ENCODE data around the gene ELMO1. TPM values are rescaled to one million over a fixed set of nuclear protein-coding genes. Genes with fewer than 3 reads are reported as not detected.

ELMO1 gene
- total RNA-seq, 1 donor from 2014 or later, result 66.1 TPM

- Mint-ChIP-seq H3K4me1 (ENCODE audit: low read depth) (peaks cover 54% of the 10 kb centered on the region), H3K36me3 (ENCODE audit: insufficient read depth) (peaks cover 12% of the 10 kb centered on the region), H3K27ac (no peak overlapping the region), H3K27me3 (no peaks in the 10 kb centered on the region), H3K9me3 (ENCODE audit: low read depth) (peaks cover 5% of the 10 kb centered on the region), H3K4me3 (ENCODE audit: low read depth) (no peak overlapping the region)
- TF ChIP-seq CTCF (IDR thresholded peaks at IDR 0.05; ENCODE audit: unreplicated experiment), result no peak
- DNase-seq (ENCODE audit: low spot score, unreplicated experiment), result no peak
These were observed 98.6 kb downstream of the ELMO1 start for GRCh38 chr7:37349979-37350590.

GRCh38 chr7:37348982-37349381, 99.7 kb downstream of the ELMO1 start:
- TF ChIP-seq CTCF (IDR thresholded peaks at IDR 0.05; ENCODE audit: unreplicated experiment), result no peak
- DNase-seq (ENCODE audit: low spot score, unreplicated experiment), result no peak
- H3K4me1 Mint-ChIP-seq (ENCODE audit: low read depth), result peaks cover 48% of the 10 kb centered on the region
- peaks cover 3% of the 10 kb centered on the region for H3K9me3 Mint-ChIP-seq (ENCODE audit: low read depth)
- H3K36me3 Mint-ChIP-seq (ENCODE audit: insufficient read depth), result peaks cover 9% of the 10 kb centered on the region
- H3K4me3 Mint-ChIP-seq (ENCODE audit: low read depth), result no peak overlapping the region
- peak overlapping the region; percentile 90 for H3K27ac Mint-ChIP-seq
- no peaks in the 10 kb centered on the region for H3K27me3 Mint-ChIP-seq

- no peak for TF ChIP-seq CTCF (IDR thresholded peaks at IDR 0.05; ENCODE audit: unreplicated experiment)
- Mint-ChIP-seq H3K36me3 (ENCODE audit: insufficient read depth) (peaks cover 2% of the 10 kb centered on the region), H3K9me3 (ENCODE audit: low read depth) (no peaks in the 10 kb centered on the region), H3K4me1 (ENCODE audit: low read depth) (peaks cover 45% of the 10 kb centered on the region), H3K27me3 (no peaks in the 10 kb centered on the region), H3K4me3 (ENCODE audit: low read depth) (no peak overlapping the region), H3K27ac (peak overlapping the region; percentile 98)
- DNase-seq (ENCODE audit: low spot score, unreplicated experiment), result no peak
These were observed 101.9 kb downstream of the ELMO1 start for GRCh38 chr7:37346761-37347160.

- peak overlapping the region; percentile 98 for H3K27ac Mint-ChIP-seq
These were observed 103.6 kb downstream of the ELMO1 start for GRCh38 chr7:37344886-37345579.

More at GRCh38 chr7:37344886-37345579, 103.6 kb downstream of the ELMO1 start:
- no peaks in the 10 kb centered on the region for H3K27me3 Mint-ChIP-seq
- peaks cover 38% of the 10 kb centered on the region for H3K4me1 Mint-ChIP-seq (ENCODE audit: low read depth)
- H3K9me3 Mint-ChIP-seq (ENCODE audit: low read depth), result no peaks in the 10 kb centered on the region
- no peak for DNase-seq (ENCODE audit: low spot score, unreplicated experiment)
- no peak for TF ChIP-seq CTCF (IDR thresholded peaks at IDR 0.05; ENCODE audit: unreplicated experiment)
- H3K36me3 Mint-ChIP-seq (ENCODE audit: insufficient read depth), result peaks cover 7% of the 10 kb centered on the region
- no peak overlapping the region for H3K4me3 Mint-ChIP-seq (ENCODE audit: low read depth)
